OCI-LY1 (cell line): ENCODE data around the gene GRID2IP.

ENCODE experiments used
- H2AFZ ChIP-seq: fragments of 200-600 bp; sonication (generic), shearing (Covaris generic); 2 replicates; pipeline ENCODE4 v1.6.0; 2014; ENCODE audit warnings: antibody characterized with exemption, mild to moderate bottlenecking, low read length
- H3F3A ChIP-seq: fragments of 200-600 bp; sonication (generic), shearing (Covaris generic); 2 replicates; pipeline ENCODE4 v1.6.0; 2014; ENCODE audit warnings: mild to moderate bottlenecking, antibody characterized with exemption, low read length, moderate library complexity; ENCODE audit not compliant: insufficient read depth
- H3K27ac ChIP-seq: fragments of 200-600 bp; sonication (generic); 2 replicates; pipeline ENCODE4 v1.5.1; 2014; ENCODE audit warnings: low read length, mixed run types, mild to moderate bottlenecking, low read depth; ENCODE audit not compliant: poor library complexity, severe bottlenecking
- H3K27me3 ChIP-seq: fragments of 200-600 bp; sonication (generic); 2 replicates; pipeline ENCODE4 v1.6.0; 2014; ENCODE audit warnings: antibody characterized with exemption, mild to moderate bottlenecking, low read length, moderate library complexity; ENCODE audit not compliant: insufficient read depth
- H3K36me3 ChIP-seq: fragments of 200-600 bp; sonication (generic); 2 replicates; pipeline ENCODE4 v1.6.1; 2014; ENCODE audit warnings: mild to moderate bottlenecking, antibody characterized with exemption, low read length, moderate library complexity, mixed read lengths; ENCODE audit not compliant: insufficient read depth
- H3K4me1 ChIP-seq: fragments of 200-600 bp; sonication (generic); 2 replicates; pipeline ENCODE4 v1.5.1; 2014; ENCODE audit warnings: mild to moderate bottlenecking, low read length, moderate library complexity; ENCODE audit not compliant: insufficient read depth, severe bottlenecking
- H3K4me2 ChIP-seq: fragments of 200-600 bp; sonication (generic), shearing (Covaris generic); 2 replicates; pipeline ENCODE4 v1.6.1; 2014; ENCODE audit warnings: low read length
- H3K4me3 ChIP-seq: fragments of 200-600 bp; sonication (generic); 2 replicates; pipeline ENCODE4 v1.5.1; 2014; ENCODE audit warnings: low read length, low read depth, mild to moderate bottlenecking, mixed read lengths; ENCODE audit not compliant: poor library complexity, severe bottlenecking
- H3K79me2 ChIP-seq: fragments of 200-600 bp; shearing (Covaris generic); 2 replicates; pipeline ENCODE4 v1.6.1; 2016; ENCODE audit warnings: mixed run types, low read length, mixed read lengths; ENCODE audit not compliant: insufficient read depth
- H3K9ac ChIP-seq: fragments of 200-600 bp; sonication (generic), shearing (Covaris generic); 2 replicates; pipeline ENCODE4 v1.6.1; 2014; ENCODE audit warnings: mild to moderate bottlenecking, low read length, mixed read lengths
- H3K9me2 ChIP-seq: fragments of 200-600 bp; sonication (generic), shearing (Covaris generic); 2 replicates; pipeline ENCODE4 v1.6.1; 2014; ENCODE audit warnings: low read depth, mild to moderate bottlenecking, low read length, mixed read lengths
- H3K9me3 ChIP-seq: fragments of 200-600 bp; shearing (Covaris generic); 2 replicates; pipeline ENCODE4 v1.6.1; 2014; ENCODE audit warnings: low read length, mixed read lengths
- H4K20me1 ChIP-seq: fragments of 200-600 bp; sonication (generic), shearing (Covaris generic); 2 replicates; pipeline ENCODE4 v1.6.0; 2016; ENCODE audit warnings: mild to moderate bottlenecking, low read length; ENCODE audit not compliant: insufficient read depth
- EZH2 ChIP-seq: fragments of 200-600 bp; sonication (generic), shearing (Covaris generic); IDR thresholded peaks from 2 replicates; pipeline ENCODE4 v1.8.0; 2017; ENCODE audit warnings: borderline replicate concordance, mixed run types, mild to moderate bottlenecking, antibody characterized with exemption, low read length, moderate library complexity, mixed read lengths
- TF ChIP-seq, protein P1 (sequence below): fragments of 200-600 bp; sonication (generic), shearing (Covaris generic); IDR thresholded peaks from 2 replicates; pipeline ENCODE4 v1.5.1; 2017; ENCODE audit warnings: mild to moderate bottlenecking, antibody characterized with exemption, low read length, moderate library complexity, mixed read lengths

GRID2IP gene

DNA sequence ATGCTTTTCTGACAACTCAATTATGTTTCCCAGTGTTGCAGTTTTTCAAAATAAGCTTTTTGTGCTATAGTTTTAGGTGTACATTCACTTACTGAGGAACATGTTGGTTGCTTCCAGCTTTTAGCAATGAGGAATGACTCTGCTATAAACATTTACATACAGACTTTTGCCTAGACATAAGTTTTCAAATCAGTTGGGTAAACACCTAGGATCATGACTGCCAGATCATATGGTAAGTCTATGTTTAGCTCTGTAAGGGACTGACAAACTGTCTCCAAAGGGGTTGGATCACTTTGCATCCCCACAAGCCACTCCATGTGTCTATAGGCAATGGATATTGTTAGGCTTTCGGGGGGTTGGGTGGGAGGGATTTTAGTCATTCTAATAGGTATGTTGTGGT, 10.8 kb upstream of the GRID2IP start:
- Histone ChIP-seq H3K4me3 (no peak overlapping the region), H3K9ac (no peak overlapping the region), H3K36me3 (no peaks in the 10 kb centered on the region), H3K9me2 (no peaks in the 10 kb centered on the region), H3K79me2 (no peaks in the 10 kb centered on the region), H3K4me1 (no peaks in the 10 kb centered on the region), H3K27me3 (peaks cover 5% of the 10 kb centered on the region), H2AFZ (no peak overlapping the region), H4K20me1 (no peaks in the 10 kb centered on the region), H3K4me2 (no peak overlapping the region), H3F3A (no peaks in the 10 kb centered on the region), H3K9me3 (no peaks in the 10 kb centered on the region), H3K27ac (no peak overlapping the region)
- TF ChIP-seq, protein P1, sequence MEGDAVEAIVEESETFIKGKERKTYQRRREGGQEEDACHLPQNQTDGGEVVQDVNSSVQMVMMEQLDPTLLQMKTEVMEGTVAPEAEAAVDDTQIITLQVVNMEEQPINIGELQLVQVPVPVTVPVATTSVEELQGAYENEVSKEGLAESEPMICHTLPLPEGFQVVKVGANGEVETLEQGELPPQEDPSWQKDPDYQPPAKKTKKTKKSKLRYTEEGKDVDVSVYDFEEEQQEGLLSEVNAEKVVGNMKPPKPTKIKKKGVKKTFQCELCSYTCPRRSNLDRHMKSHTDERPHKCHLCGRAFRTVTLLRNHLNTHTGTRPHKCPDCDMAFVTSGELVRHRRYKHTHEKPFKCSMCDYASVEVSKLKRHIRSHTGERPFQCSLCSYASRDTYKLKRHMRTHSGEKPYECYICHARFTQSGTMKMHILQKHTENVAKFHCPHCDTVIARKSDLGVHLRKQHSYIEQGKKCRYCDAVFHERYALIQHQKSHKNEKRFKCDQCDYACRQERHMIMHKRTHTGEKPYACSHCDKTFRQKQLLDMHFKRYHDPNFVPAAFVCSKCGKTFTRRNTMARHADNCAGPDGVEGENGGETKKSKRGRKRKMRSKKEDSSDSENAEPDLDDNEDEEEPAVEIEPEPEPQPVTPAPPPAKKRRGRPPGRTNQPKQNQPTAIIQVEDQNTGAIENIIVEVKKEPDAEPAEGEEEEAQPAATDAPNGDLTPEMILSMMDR = no peak
- TF ChIP-seq EZH2 = no peak

DNA sequence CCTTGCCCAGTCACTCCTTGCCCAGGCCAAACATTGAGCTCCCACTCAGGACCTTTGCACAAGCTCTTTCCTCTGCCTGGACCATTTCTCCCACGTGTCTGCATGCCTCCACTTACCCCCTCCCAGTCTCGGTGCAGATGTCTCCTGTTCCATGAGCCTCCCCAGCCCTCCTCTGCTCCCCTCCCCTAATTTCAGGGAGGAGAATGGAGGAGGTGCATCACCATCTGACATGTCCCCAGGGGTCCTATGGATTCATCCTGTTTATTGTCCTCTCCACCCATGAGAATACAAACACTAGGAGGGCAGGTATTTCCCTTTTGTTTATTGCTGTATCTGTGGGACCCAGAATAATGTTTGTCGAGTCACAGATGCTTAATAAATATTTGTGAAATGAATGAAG, 8.6 kb upstream of the GRID2IP start:
- Histone ChIP-seq H3K4me1 (peaks cover 3% of the 10 kb centered on the region), H3K27me3 (peaks cover 5% of the 10 kb centered on the region), H3K4me2 (no peak overlapping the region), H2AFZ (no peak overlapping the region), H4K20me1 (no peaks in the 10 kb centered on the region), H3K9ac (no peak overlapping the region), H3K9me3 (no peaks in the 10 kb centered on the region), H3K36me3 (no peaks in the 10 kb centered on the region), H3K9me2 (no peaks in the 10 kb centered on the region), H3F3A (no peaks in the 10 kb centered on the region), H3K4me3 (no peak overlapping the region), H3K79me2 (no peaks in the 10 kb centered on the region), H3K27ac (no peak overlapping the region)
- TF ChIP-seq, protein P1 = no peak
- TF ChIP-seq EZH2 = no peak

DNA sequence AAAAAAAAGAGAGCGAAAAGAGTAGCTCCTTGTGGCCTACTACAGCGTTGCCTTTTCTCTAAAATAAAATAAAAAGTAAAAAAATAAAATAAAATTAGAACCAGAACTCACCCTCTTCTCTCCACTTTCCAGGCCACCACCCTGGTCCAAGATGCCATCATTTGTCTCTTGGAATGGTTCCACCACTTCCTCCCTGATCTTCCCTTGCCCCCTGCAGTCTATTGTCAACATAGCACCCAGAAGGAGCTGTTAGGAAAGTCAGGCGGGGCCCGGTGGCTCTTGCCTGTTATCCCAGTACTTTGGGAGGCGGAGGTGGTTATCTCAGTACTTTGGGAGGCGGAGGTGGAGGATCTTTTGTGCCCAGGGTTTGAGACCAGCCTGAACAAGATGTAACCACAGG, 7.6 kb upstream of the GRID2IP start:
- Histone ChIP-seq H2AFZ (no peak overlapping the region), H3K4me2 (no peak overlapping the region), H3K9me3 (no peaks in the 10 kb centered on the region), H4K20me1 (no peaks in the 10 kb centered on the region), H3K36me3 (no peaks in the 10 kb centered on the region), H3F3A (no peaks in the 10 kb centered on the region), H3K9ac (no peak overlapping the region), H3K4me3 (no peak overlapping the region), H3K27me3 (peaks cover 5% of the 10 kb centered on the region), H3K27ac (no peak overlapping the region), H3K4me1 (peaks cover 7% of the 10 kb centered on the region), H3K9me2 (no peaks in the 10 kb centered on the region), H3K79me2 (no peaks in the 10 kb centered on the region)
- TF ChIP-seq, protein P1 = peak; percentile 32
- TF ChIP-seq EZH2 = no peak
